Loucy (cell line): Measurements from ENCODE around the gene CCNF.

ENCODE experiments used
- EZH2phosphoT487 ChIP-seq: fragments of 200-600 bp; IDR thresholded peaks from 2 replicates; pipeline ENCODE4 v1.6.1; 2018; ENCODE audit warnings: antibody characterized with exemption, mild to moderate bottlenecking, moderate library complexity, borderline replicate concordance
- TF ChIP-seq, protein P1 (sequence below): fragments of 200-600 bp; sonication (generic); conservative IDR thresholded peaks from 2 replicates; pipeline ENCODE4 v1.5.1; 2014; ENCODE audit warnings: mild to moderate bottlenecking, antibody characterized with exemption, low read length

DNA sequence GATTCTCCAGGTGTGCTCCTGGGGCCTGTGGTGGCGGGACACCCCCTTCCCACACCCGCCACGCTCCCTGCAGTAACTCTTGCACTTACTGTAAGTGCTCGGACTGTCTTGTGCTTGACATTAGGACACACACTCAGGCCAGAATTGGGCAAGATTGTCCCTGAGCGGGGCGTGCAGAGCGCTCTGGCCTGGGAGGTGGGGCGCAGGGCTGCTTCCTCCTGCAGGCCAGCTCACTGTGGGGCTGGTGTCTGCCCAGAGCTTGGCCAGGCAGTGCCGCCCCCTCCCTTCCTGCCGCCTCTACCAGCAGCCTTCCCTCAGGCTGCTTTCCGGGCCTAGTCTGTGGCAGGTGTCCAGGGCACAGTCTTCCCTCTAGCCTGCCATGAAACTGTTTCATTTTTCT lies 78.4 kb downstream of the CCNF start:
- TF ChIP-seq, protein P1, sequence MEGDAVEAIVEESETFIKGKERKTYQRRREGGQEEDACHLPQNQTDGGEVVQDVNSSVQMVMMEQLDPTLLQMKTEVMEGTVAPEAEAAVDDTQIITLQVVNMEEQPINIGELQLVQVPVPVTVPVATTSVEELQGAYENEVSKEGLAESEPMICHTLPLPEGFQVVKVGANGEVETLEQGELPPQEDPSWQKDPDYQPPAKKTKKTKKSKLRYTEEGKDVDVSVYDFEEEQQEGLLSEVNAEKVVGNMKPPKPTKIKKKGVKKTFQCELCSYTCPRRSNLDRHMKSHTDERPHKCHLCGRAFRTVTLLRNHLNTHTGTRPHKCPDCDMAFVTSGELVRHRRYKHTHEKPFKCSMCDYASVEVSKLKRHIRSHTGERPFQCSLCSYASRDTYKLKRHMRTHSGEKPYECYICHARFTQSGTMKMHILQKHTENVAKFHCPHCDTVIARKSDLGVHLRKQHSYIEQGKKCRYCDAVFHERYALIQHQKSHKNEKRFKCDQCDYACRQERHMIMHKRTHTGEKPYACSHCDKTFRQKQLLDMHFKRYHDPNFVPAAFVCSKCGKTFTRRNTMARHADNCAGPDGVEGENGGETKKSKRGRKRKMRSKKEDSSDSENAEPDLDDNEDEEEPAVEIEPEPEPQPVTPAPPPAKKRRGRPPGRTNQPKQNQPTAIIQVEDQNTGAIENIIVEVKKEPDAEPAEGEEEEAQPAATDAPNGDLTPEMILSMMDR = no peak
- TF ChIP-seq EZH2phosphoT487 = no peak
